C4-2B (cell line): ENCODE results near the gene CACNG6.

ENCODE experiments used
- CTCF ChIP-seq: fragments of 450-650 bp; conservative IDR thresholded peaks from 2 replicates; pipeline ENCODE4 v1.5.1; 2017; ENCODE audit warnings: mild to moderate bottlenecking
- ZFX ChIP-seq: fragments of 450-650 bp; IDR thresholded peaks from 2 replicates; pipeline ENCODE4 v1.6.1; 2017

- TF ChIP-seq CTCF (no peak), ZFX (no peak)
Observed at GRCh38 chr19:54042989-54043388, 51.6 kb downstream of the CACNG6 start.
